GM12865 (cell line): Measurements from ENCODE around the gene INSYN1.

Experiments used
- DNase-seq: peaks from one replicate; pipeline ENCODE4 v3.0.0; 2010; ENCODE audit warnings: low read depth
- H3K4me3 ChIP-seq: 2 replicates; pipeline ENCODE4 v1.5.1; 2011; ENCODE audit warnings: mild to moderate bottlenecking, low read depth, low read length, control low read depth
- CTCF ChIP-seq: IDR thresholded peaks from 2 replicates; pipeline ENCODE4 v1.5.1; 2011; ENCODE audit warnings: low read length, control low read depth, low read depth, inconsistent platforms; ENCODE audit not compliant: insufficient read depth; ENCODE audit errors: missing control alignments

The INSYN1 gene

GRCh38 chr15:73686781-73687256 lies 66.3 kb downstream of the INSYN1 start:
- DNase-seq = no peak
- no peak overlapping the region for H3K4me3 ChIP-seq
- TF ChIP-seq CTCF = no peak

- TF ChIP-seq CTCF = no peak
- no peak overlapping the region for H3K4me3 ChIP-seq
- no peak for DNase-seq
Measured at GRCh38 chr15:73685981-73686380, 67.2 kb downstream of the INSYN1 start.
